Pancreas (tissue), 10 donors: ENCODE data around the gene ABCG1. TPM values are rescaled to one million over a fixed set of nuclear protein-coding genes. Genes with fewer than 3 reads are reported as not detected.

Experiments
- ATAC-seq, 4 donors: fragments of 200-7000 bp; cut with Tn5 transposase; one replicate each; pipeline versions ENCODE4 v1.8.0 to v1.9.1; 2020; ENCODE audit warnings: mild to moderate bottlenecking in 4 of 4, moderate library complexity in 4 of 4
- DNase-seq, 6 donors: peaks; one replicate each; pipeline ENCODE4 v3.0.0-alpha.2; 2020
- FAIRE-seq: peaks from 2 replicates; lab custom pipeline; 2012; peaks lifted over from hg19 to GRCh38; lab: Jason Lieb, UNC
- H3K27ac ChIP-seq, 4 donors: fragments of 200-600 bp; sonication (generic); 1 replicate in 3 of 4; 2 replicates in 1 of 4; pipeline versions ENCODE4 v1.5.0 to v1.8.0; 2020
- H3K27me3 ChIP-seq, 4 donors: fragments of 200-600 bp; one replicate each; pipeline ENCODE4 v1.8.0; 2021
- H3K36me3 ChIP-seq, 3 donors: fragments of 200-600 bp; sonication (generic) in 1 of 3; one replicate each; pipeline versions ENCODE4 v1.5.0 to v1.8.0; 2020 to 2021
- H3K4me1 ChIP-seq, 3 donors: fragments of 200-600 bp; one replicate each; pipeline ENCODE4 v1.8.0; 2021
- H3K4me3 ChIP-seq, 4 donors: fragments of 200-600 bp; sonication (generic) in 2 of 4; one replicate each; pipeline versions ENCODE4 v1.5.0 to v1.8.0; 2020 to 2021
- H3K9me3 ChIP-seq, 4 donors: fragments of 200-600 bp; one replicate each; pipeline ENCODE4 v1.8.0; 2021
- WGBS, 2 donors: extraction: QIAGEN DNeasy Blood & Tissue Kit; methylation state at CpG; one replicate each; pipeline ENCODE4 v1.1.7; 2013; 5-methylcytosine and 5-hydroxymethylcytosine counted together
- intact Hi-C, 3 donors: fragments of 100-400 bp; cut with DNase I; formaldehyde crosslinking; loops; one replicate each; pipeline versions ENCODE4 v1.11.1 to v1.14.2; 2022
- polyA plus RNA-seq, 2 donors: library from polyadenylated mRNA; stranded (reverse); fragments of 200-250 nt; gene quantifications; one replicate each; pipeline ENCODE4 v1.2.3, GENCODE V29; 2013
- total RNA-seq, 6 donors: library from RNA; stranded (reverse); fragmentation: NEBNext Ultra II Directional in 4 of 6; extraction: Animal tissue kit (Norgen Biotek cat#: 25700) in 4 of 6; gene quantifications; one replicate each; pipeline versions ENCODE4 v1.2.1 to v1.2.4, GENCODE V29; 2021 to 2023
- TF ChIP-seq, protein P1 (sequence below), 4 donors: fragments of 200-600 bp; sonication (generic) in 3 of 4; IDR thresholded peaks; one replicate each; pipeline versions ENCODE4 v1.5.0 to v1.8.0; 2021; ENCODE audit warnings: antibody characterized with exemption in 4 of 4
- donor health status: healthy with polysubstance abuse.
- donor health status: DM: no; HTN: no; CAD: no; lungs with moderate emphysema.
- donor health status: DM: no; HTN: no; CAD: no.
- donor health status: control.
- donor health status: control.
- donor health status: Bipolar disorder and iron deficiency.
- donor health status: DM: yes; HTN: yes; CAD: no.
- donor health status: DM: no; HTN: no; CAD: no.
- donor health status: DM: no; HTN: no; CAD: no.
- donor health status: DM: yes; HTN: yes; CAD: no.

Gene ABCG1
- total and polyA plus RNA-seq, 8 donors, result 1.6 to 10.3 (median 4.2) TPM

DNA sequence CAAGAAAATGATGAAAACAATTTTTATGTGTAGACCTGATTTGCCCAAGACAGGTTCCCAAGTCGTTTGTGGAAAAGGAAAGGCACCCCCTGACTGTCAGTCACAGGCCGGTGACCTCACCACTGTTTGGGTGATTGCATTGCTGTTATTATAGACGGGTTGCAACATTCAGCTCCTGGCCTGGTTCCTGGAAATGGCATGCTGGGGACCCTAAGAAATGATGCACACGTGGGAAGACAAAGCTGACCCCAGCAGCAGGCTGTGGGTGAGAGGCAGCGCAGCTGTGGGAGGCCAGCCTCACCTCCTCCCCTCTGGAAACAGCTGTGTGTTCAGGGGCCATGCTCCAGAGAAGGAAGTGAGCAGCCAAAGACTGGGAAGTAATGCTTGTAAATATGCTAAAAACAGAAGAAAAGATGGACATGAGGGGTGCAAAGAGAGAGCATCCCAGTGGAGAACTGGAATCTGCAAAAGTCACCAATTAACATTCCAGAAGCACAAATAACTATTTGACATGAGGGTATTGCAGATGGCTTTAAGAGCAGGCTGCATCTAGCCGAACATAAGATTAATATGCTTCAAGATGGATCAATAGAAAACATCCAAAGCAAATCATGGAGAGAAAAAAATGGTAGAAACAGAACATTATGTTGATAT lies 23.4 kb upstream of the ABCG1 start:
- H3K27ac ChIP-seq, result no peak overlapping the region
- FAIRE-seq (no peak), ATAC-seq (peak in 2 of 4 donors; percentile 24 to 48), DNase-seq (peak in 1 of 6 donors; percentile 41)
- WGBS, 2 donors, result 59 to 66% methylated on average over 6 of the region's 6 CpGs
- H3K4me3 ChIP-seq, result no peak overlapping the region
- H3K27me3 ChIP-seq, result no peaks in the 10 kb centered on the region
- H3K9me3 ChIP-seq, result no peaks in the 10 kb centered on the region
- TF ChIP-seq, protein P1, sequence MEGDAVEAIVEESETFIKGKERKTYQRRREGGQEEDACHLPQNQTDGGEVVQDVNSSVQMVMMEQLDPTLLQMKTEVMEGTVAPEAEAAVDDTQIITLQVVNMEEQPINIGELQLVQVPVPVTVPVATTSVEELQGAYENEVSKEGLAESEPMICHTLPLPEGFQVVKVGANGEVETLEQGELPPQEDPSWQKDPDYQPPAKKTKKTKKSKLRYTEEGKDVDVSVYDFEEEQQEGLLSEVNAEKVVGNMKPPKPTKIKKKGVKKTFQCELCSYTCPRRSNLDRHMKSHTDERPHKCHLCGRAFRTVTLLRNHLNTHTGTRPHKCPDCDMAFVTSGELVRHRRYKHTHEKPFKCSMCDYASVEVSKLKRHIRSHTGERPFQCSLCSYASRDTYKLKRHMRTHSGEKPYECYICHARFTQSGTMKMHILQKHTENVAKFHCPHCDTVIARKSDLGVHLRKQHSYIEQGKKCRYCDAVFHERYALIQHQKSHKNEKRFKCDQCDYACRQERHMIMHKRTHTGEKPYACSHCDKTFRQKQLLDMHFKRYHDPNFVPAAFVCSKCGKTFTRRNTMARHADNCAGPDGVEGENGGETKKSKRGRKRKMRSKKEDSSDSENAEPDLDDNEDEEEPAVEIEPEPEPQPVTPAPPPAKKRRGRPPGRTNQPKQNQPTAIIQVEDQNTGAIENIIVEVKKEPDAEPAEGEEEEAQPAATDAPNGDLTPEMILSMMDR (IDR thresholded peaks at IDR 0.05), result no peak
- intact Hi-C loops, result no loop called here
- no peaks in the 10 kb centered on the region for H3K36me3 ChIP-seq
- peaks cover 0 to 15% (median 0%) of the 10 kb centered on the region in 3 donors for H3K4me1 ChIP-seq

DNA sequence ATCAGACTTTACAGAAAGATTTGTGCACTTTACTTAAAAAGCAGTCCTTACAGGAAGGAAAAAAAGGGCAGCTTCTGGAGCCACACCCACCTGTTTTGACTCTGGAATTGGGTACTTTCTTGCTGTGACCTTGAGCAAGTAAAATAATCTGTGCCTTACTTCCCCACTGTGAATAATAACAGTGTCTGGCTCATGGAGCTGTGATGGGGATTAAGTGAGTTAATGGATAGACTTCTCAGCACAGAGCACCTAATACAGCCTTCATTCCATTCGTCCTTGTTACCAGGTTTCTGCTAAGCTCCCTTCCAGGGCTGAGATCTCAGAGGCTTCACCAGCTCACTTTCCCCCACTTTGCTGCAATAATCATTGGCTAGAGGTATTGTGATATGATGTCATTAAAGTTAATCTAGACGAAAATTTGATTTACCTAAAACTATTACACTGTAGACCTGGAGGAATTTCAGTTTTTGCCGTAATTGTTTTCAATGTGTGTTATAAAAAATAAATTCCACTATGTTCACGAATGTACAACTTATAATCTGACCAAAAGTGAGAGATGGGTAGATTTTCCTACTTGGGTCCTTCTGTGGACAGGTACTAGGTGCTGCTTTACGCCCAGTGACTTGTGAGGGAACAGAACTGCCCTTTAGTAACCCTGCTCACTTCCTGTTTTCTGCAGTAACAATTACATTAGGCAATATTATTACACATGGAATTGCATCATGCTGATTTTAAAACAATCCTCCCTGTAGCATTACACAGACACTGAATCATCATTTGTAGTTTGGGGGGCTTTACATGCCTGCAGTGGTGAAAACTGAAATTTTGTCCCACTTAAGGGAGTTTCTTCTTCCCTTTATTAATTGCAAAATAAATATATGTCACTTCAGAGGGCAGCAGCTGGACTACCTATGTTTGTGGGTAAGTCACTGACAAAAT lies 19.7 kb upstream of the ABCG1 start:
- DNase-seq (no peak), FAIRE-seq (no peak)

DNA sequence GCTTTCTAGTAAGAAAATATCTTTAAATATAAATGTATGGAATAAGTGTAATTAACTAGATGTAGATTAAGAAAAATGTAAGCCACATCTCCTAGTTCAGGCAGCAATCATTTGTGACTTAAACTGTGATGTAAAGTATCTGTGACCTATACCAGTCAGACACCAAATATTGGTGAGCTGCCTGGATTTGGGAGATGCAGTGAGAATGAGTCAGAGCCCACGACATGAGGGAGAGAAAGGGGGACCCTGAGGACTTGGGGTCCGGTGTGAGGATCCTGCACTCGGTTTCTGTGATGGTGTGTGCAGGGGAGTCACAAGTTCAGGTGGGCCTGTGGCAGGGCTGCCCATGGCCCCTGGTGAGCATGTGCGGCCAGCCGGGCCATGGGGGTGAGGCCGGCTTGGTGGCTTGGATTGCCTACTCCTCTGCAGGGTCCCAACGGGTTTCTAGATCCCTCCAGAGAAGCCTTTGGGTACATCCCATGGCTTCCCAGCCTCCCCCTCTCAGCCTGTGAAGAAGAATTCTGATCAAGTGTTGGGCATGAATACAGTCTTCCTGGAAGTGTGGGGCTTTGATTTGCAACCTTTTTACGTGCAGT lies 19.0 kb upstream of the ABCG1 start:
- Histone ChIP-seq H3K4me3 (no peak overlapping the region), H3K36me3 (no peaks in the 10 kb centered on the region), H3K27ac (no peak overlapping the region), H3K9me3 (no peaks in the 10 kb centered on the region), H3K27me3 (no peaks in the 10 kb centered on the region), H3K4me1 (peaks cover 0 to 15% (median 0%) of the 10 kb centered on the region in 3 donors)
- DNase-seq (no peak), FAIRE-seq (no peak), ATAC-seq (peak in 1 of 4 donors; percentile 15)
- intact Hi-C loops, result no loop called here
- TF ChIP-seq, protein P1 (IDR thresholded peaks at IDR 0.05), result no peak
- WGBS, 2 donors, result 85 to 86% methylated on average over 8 of the region's 8 CpGs

More for the DNA sequence above, 19.7 kb upstream of the ABCG1 start:
- Histone ChIP-seq H3K36me3 (no peaks in the 10 kb centered on the region), H3K9me3 (no peaks in the 10 kb centered on the region), H3K27ac (peak overlapping the region in 2 of 4 donors; percentile 36 to 37), H3K27me3 (no peaks in the 10 kb centered on the region), H3K4me1 (peaks cover 0 to 15% (median 0%) of the 10 kb centered on the region in 3 donors), H3K4me3 (no peak overlapping the region)
- TF ChIP-seq, protein P1 (IDR thresholded peaks at IDR 0.05), result no peak
- 35 to 42% methylated on average over 5 of the region's 5 CpGs for WGBS, 2 donors
- intact Hi-C loops, result no loop called here
- ATAC-seq, result peak; percentile 56 to 91 (median 84)

DNA sequence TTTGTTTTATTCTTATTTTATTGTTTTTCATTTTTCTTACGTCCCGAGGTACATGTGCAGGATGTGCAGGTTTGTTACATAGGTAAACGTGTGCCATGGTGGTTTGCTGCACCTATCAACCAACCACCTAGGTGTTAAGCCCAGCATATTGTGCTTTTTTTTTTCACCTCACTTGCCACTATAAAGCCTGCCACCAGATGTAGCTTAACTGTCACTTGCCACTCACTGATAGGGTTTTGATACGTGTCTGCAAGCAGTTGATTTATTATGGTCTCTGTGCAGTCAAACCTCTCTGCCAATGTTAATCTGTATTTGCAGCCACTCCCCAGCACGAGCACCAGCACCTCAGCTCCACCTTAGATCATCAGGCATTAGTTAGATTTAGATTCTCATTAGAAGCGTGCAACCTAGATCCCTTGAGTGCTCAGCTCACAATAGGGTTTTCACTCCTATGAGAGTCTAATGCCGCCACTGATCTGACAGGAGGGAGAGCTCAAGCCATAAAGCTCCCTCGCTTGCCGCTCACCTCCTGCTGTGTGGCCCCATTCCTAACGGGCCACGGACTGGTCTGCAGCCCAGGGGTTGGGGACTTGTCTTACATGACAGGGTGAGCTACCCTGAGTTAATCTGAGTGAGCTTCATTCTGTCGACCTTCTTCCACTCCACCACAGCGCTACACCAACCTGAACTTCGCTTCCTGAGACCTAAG lies 17.9 kb upstream of the ABCG1 start:
- H3K4me1 ChIP-seq, result peaks cover 0 to 15% (median 0%) of the 10 kb centered on the region in 3 donors
- H3K36me3 ChIP-seq, result no peaks in the 10 kb centered on the region
- 73 to 84% methylated on average over 14 of the region's 14 CpGs for WGBS, 2 donors
- no peak overlapping the region for H3K27ac ChIP-seq
- intact Hi-C loops, result no loop called here
- H3K27me3 ChIP-seq, result no peaks in the 10 kb centered on the region
- no peak for ATAC-seq
- H3K9me3 ChIP-seq, result no peaks in the 10 kb centered on the region
- DNase-seq, result no peak
- FAIRE-seq, result no peak
- H3K4me3 ChIP-seq, result no peak overlapping the region
- TF ChIP-seq, protein P1 (IDR thresholded peaks at IDR 0.05), result no peak
